Osteoblast (primary cell): ENCODE data around the gene SLC7A6OS. TPM values are rescaled to one million over a fixed set of nuclear protein-coding genes. Genes with fewer than 3 reads are reported as not detected.

Experiments
- DNase-seq: peaks from one replicate; pipeline ENCODE4 v3.0.0; 2011; ENCODE audit warnings: low spot score, mixed read lengths; ENCODE audit not compliant: insufficient read length; ENCODE audit errors: missing footprints
- H2AFZ ChIP-seq: 2 replicates; pipeline ENCODE4 v1.6.0; 2011; ENCODE audit warnings: mild to moderate bottlenecking, low read length
- H3K27ac ChIP-seq: 2 replicates; pipeline ENCODE4 v1.5.1; 2011; ENCODE audit warnings: mild to moderate bottlenecking, low read depth, low read length, moderate library complexity
- H3K27me3 ChIP-seq: 2 replicates; pipeline ENCODE4 v1.6.0; 2012; ENCODE audit warnings: mild to moderate bottlenecking, control low read depth, inconsistent platforms, low read length, moderate library complexity; ENCODE audit not compliant: insufficient read depth
- H3K36me3 ChIP-seq: 2 replicates; pipeline ENCODE4 v1.5.1; 2011; ENCODE audit warnings: mild to moderate bottlenecking, low read length, control low read depth, moderate library complexity; ENCODE audit not compliant: insufficient read depth
- H3K4me1 ChIP-seq: 2 replicates; pipeline ENCODE4 v1.5.1; 2011; ENCODE audit warnings: mild to moderate bottlenecking, low read length, control low read depth, moderate library complexity; ENCODE audit not compliant: insufficient read depth
- H3K4me2 ChIP-seq: 2 replicates; pipeline ENCODE4 v1.6.0; 2011; ENCODE audit warnings: mild to moderate bottlenecking, low read length; ENCODE audit not compliant: insufficient read depth
- H3K4me3 ChIP-seq: fragments of 200-600 bp; sonication (generic); 3 replicates; pipeline ENCODE4 v1.5.1; 2012; ENCODE audit warnings: mild to moderate bottlenecking, low read length, inconsistent platforms; ENCODE audit not compliant: insufficient read depth
- H3K79me2 ChIP-seq: 2 replicates; pipeline ENCODE4 v1.6.0; 2012; ENCODE audit warnings: mild to moderate bottlenecking, low read length, control low read depth, inconsistent platforms; ENCODE audit not compliant: insufficient read depth
- H3K9me3 ChIP-seq: 2 replicates; pipeline ENCODE4 v1.5.1; 2011; ENCODE audit warnings: low read depth, low read length, control low read depth
- H4K20me1 ChIP-seq: 2 replicates; pipeline ENCODE4 v1.6.0; 2012; ENCODE audit warnings: mild to moderate bottlenecking, low read length, control low read depth; ENCODE audit not compliant: insufficient read depth
- CTCF ChIP-seq: IDR thresholded peaks from 2 replicates; pipeline ENCODE4 v1.5.1; 2011; ENCODE audit warnings: mild to moderate bottlenecking, low read depth, low read length, moderate library complexity; ENCODE audit errors: extremely low read depth
- total RNA-seq: library from RNA; depleted of rRNA; stranded (reverse); fragments of >200 nt; gene quantifications from 2 replicates; pipeline ENCODE4 v1.2.3, GENCODE V29; 2012

SLC7A6OS gene
- total RNA-seq, 1 donor = 12.3 TPM

- H2AFZ ChIP-seq = no peak overlapping the region
- peaks cover 37% of the 10 kb centered on the region for H3K36me3 ChIP-seq
- H3K4me1 ChIP-seq = no peaks in the 10 kb centered on the region
- DNase-seq = no peak
- H3K79me2 ChIP-seq = no peaks in the 10 kb centered on the region
- H3K9me3 ChIP-seq = no peaks in the 10 kb centered on the region
- TF ChIP-seq CTCF = no peak
- H3K4me3 ChIP-seq = no peak overlapping the region
- no peaks in the 10 kb centered on the region for H4K20me1 ChIP-seq
- no peak overlapping the region for H3K4me2 ChIP-seq
- no peak overlapping the region for H3K27ac ChIP-seq
- no peaks in the 10 kb centered on the region for H3K27me3 ChIP-seq
Observed at GRCh38 chr16:68357521-68357922, 46.8 kb upstream of the SLC7A6OS start.

GRCh38 chr16:68356919-68357286 lies 46.2 kb upstream of the SLC7A6OS start:
- Histone ChIP-seq H3K27ac (no peak overlapping the region), H3K79me2 (no peaks in the 10 kb centered on the region), H3K4me3 (no peak overlapping the region), H2AFZ (no peak overlapping the region), H3K27me3 (no peaks in the 10 kb centered on the region), H4K20me1 (peaks cover 4% of the 10 kb centered on the region), H3K4me1 (no peaks in the 10 kb centered on the region), H3K36me3 (peaks cover 37% of the 10 kb centered on the region), H3K9me3 (no peaks in the 10 kb centered on the region), H3K4me2 (no peak overlapping the region)
- DNase-seq = no peak
- TF ChIP-seq CTCF = no peak

- H2AFZ ChIP-seq = no peak overlapping the region
- TF ChIP-seq CTCF = no peak
- no peaks in the 10 kb centered on the region for H3K27me3 ChIP-seq
- peaks cover 40% of the 10 kb centered on the region for H3K36me3 ChIP-seq
- H3K79me2 ChIP-seq = no peaks in the 10 kb centered on the region
- H4K20me1 ChIP-seq = peaks cover 7% of the 10 kb centered on the region
- peak; percentile 85 for DNase-seq
- no peak overlapping the region for H3K4me2 ChIP-seq
- no peak overlapping the region for H3K27ac ChIP-seq
- H3K9me3 ChIP-seq = no peaks in the 10 kb centered on the region
- no peak overlapping the region for H3K4me3 ChIP-seq
- no peaks in the 10 kb centered on the region for H3K4me1 ChIP-seq
Observed at GRCh38 chr16:68356249-68356918, 45.6 kb upstream of the SLC7A6OS start.

- H3K27ac ChIP-seq = no peak overlapping the region
- no peaks in the 10 kb centered on the region for H3K9me3 ChIP-seq
- no peak overlapping the region for H2AFZ ChIP-seq
- H3K27me3 ChIP-seq = no peaks in the 10 kb centered on the region
- TF ChIP-seq CTCF = no peak
- H3K4me2 ChIP-seq = no peak overlapping the region
- peaks cover 7% of the 10 kb centered on the region for H4K20me1 ChIP-seq
- no peaks in the 10 kb centered on the region for H3K4me1 ChIP-seq
- DNase-seq = peak; percentile 47
- no peak overlapping the region for H3K4me3 ChIP-seq
- peaks cover 46% of the 10 kb centered on the region for H3K36me3 ChIP-seq
- H3K79me2 ChIP-seq = no peaks in the 10 kb centered on the region
Observed at GRCh38 chr16:68355447-68356248, 44.9 kb upstream of the SLC7A6OS start.
